T-helper 2 cell (primary cell): ENCODE results near the gene TBCCD1.
"Not testable (repeated sequence)": the region's sequence is repeated elsewhere in the genome, so short reads cannot be mapped to it uniquely, and the experiment has no call there.

Source experiments
- DNase-seq, 5 experiments: peaks; one replicate each; pipeline versions ENCODE4 v3.0.0 to v3.0.0-alpha.2; 2012 to 2022

TBCCD1 gene

GRCh38 chr3:186516646-186517045 is 50.5 kb downstream of the TBCCD1 start:
- DNase-seq: no peak

GRCh38 chr3:186515125-186515524 is 52.0 kb downstream of the TBCCD1 start:
- peak in 2 of 5 experiments; percentile 48 to 74 for DNase-seq

- peak in 1 of 5 experiments; percentile 27 for DNase-seq
These were observed 52.7 kb downstream of the TBCCD1 start for GRCh38 chr3:186514296-186515002.

- no peak for DNase-seq
These were observed 53.8 kb downstream of the TBCCD1 start for GRCh38 chr3:186513386-186513785.

- no peak for DNase-seq
These were observed 54.4 kb downstream of the TBCCD1 start for GRCh38 chr3:186512570-186513302.

GRCh38 chr3:186511702-186512101 is 55.4 kb downstream of the TBCCD1 start:
- no peak for DNase-seq

- no peak for DNase-seq
These were observed 55.9 kb downstream of the TBCCD1 start for GRCh38 chr3:186511245-186511644.

GRCh38 chr3:186510374-186511079 is 56.6 kb downstream of the TBCCD1 start:
- DNase-seq: no peak

GRCh38 chr3:186509423-186509822 is 57.7 kb downstream of the TBCCD1 start:
- no peak for DNase-seq

- no peak for DNase-seq
These were observed 60.3 kb downstream of the TBCCD1 start for GRCh38 chr3:186506857-186507256.

- no peak for DNase-seq
These were observed 60.9 kb downstream of the TBCCD1 start for GRCh38 chr3:186506191-186506739.

- DNase-seq: no peak
These were observed 64.0 kb downstream of the TBCCD1 start for GRCh38 chr3:186502966-186503712.

- DNase-seq: peak in 1 of 5 experiments; percentile 59
These were observed 64.8 kb downstream of the TBCCD1 start for GRCh38 chr3:186502138-186502948.

GRCh38 chr3:186499949-186500348 is 67.2 kb downstream of the TBCCD1 start:
- DNase-seq: not testable (repeated sequence)

- not testable (repeated sequence) for DNase-seq
These were observed 69.1 kb downstream of the TBCCD1 start for GRCh38 chr3:186498022-186498421.

- DNase-seq: no peak
These were observed 69.5 kb downstream of the TBCCD1 start for GRCh38 chr3:186497608-186498007.

GRCh38 chr3:186496635-186497034 is 70.5 kb downstream of the TBCCD1 start:
- no peak for DNase-seq
